Ovary (tissue), 9 donors: ENCODE results near the gene SERPINH1. TPM values are rescaled to one million over a fixed set of nuclear protein-coding genes. Genes with fewer than 3 reads are reported as not detected.
A peak's percentile ranks its signal among the peaks of the same experiment; 100 is the strongest.

Experiments used
- DNase-seq, 5 donors: peaks; one replicate each; pipeline ENCODE4 v3.0.0-alpha.2; 2019 to 2020
- H3K27ac ChIP-seq, 2 donors: fragments of 200-600 bp; one replicate each; pipeline versions ENCODE4 v1.5.1 to v1.8.0; 2019 to 2022
- H3K27me3 ChIP-seq: fragments of 200-600 bp; one replicate; pipeline ENCODE4 v1.8.0; 2022
- H3K36me3 ChIP-seq: fragments of 200-600 bp; sonication (generic); one replicate; pipeline ENCODE4 v1.5.1; 2019
- H3K4me1 ChIP-seq: one replicate; pipeline ENCODE4 v1.8.1; 2013; ENCODE audit warnings: mild to moderate bottlenecking, moderate library complexity; ENCODE audit not compliant: insufficient read depth
- H3K4me3 ChIP-seq: fragments of 200-600 bp; sonication (generic); one replicate; pipeline ENCODE4 v1.5.1; 2017
- H3K9me3 ChIP-seq, 2 donors: fragments of 200-600 bp in 1 of 2; sonication (generic) in 1 of 2; one replicate each; pipeline versions ENCODE4 v1.5.1 to v1.8.1; 2013 to 2019; ENCODE audit warnings: mild to moderate bottlenecking in 1 of 2, moderate library complexity in 1 of 2
- CTCF ChIP-seq, 3 donors: fragments of 450-650 bp in 2 of 3; fragments of 200-600 bp in 1 of 3; IDR thresholded peaks; one replicate each; pipeline versions ENCODE4 v1.5.1 to v1.8.0; 2016 to 2022; ENCODE audit warnings: antibody characterized with exemption in 3 of 3, mild to moderate bottlenecking in 1 of 3
- EP300 ChIP-seq: sonication (generic); formaldehyde crosslinking; IDR thresholded peaks from one replicate; pipeline ENCODE4 v1.6.1; 2017; ENCODE audit warnings: antibody characterized with exemption
- POLR2A ChIP-seq: fragments of 450-650 bp; IDR thresholded peaks from one replicate; pipeline ENCODE4 v1.6.1; 2017; ENCODE audit warnings: antibody characterized with exemption, mild to moderate bottlenecking, moderate library complexity
- WGBS, 3 donors: extraction: QIAGEN DNeasy Blood & Tissue Kit in 1 of 3; methylation state at CpG; one replicate each; pipeline versions ENCODE4 v1.1.5 to v1.1.7; 2013 to 2017; 5-methylcytosine and 5-hydroxymethylcytosine counted together
- intact Hi-C, 4 donors: fragments of 100-400 bp; cut with DNase I; formaldehyde crosslinking; loops; one replicate each; pipeline versions ENCODE4 v1.11.0 to v1.15.1; 2022 to 2023
- polyA plus RNA-seq, 2 donors: library from polyadenylated mRNA; stranded (reverse); fragments of 200-250 nt in 1 of 2; fragments of 350-450 nt in 1 of 2; fragmentation: Illumina TruSeq in 1 of 2; extraction: RNeasy Lipid Tissue Mini Kit (QIAGEN cat#74804) in 1 of 2; gene quantifications; one replicate each; pipeline ENCODE4 v1.2.3, GENCODE V29; 2013 to 2014
- total RNA-seq, 7 donors: library from RNA; depleted of rRNA in 2 of 7; stranded (reverse); fragments of >200 nt in 2 of 7; fragmentation: NEBNext Ultra II Directional in 3 of 7; extraction: Animal tissue kit (Norgen Biotek cat#: 25700) in 3 of 7; gene quantifications; one replicate each; pipeline versions ENCODE4 v1.1.0 to v1.2.4, GENCODE V29; 2016 to 2023
- donor health status: DM: no; HTN: no; CAD: no; lungs with moderate emphysema.
- donor health status: DM: no; HTN: no; CAD: no.
- donor health status: Bipolar disorder and iron deficiency.
- donor health status: DM: yes; HTN: yes; CAD: no.
- donor health status: DM: no; HTN: no; CAD: no.
- donor health status: DM: yes; HTN: yes; CAD: no.

Gene SERPINH1
- total and polyA plus RNA-seq, 9 donors, result 122 to 289 (median 183) TPM

- peaks cover 6% of the 10 kb centered on the region for H3K4me1 ChIP-seq
- no peaks in the 10 kb centered on the region for H3K27me3 ChIP-seq
- peak in 1 of 5 donors; percentile 22 for DNase-seq
- intact Hi-C loops, result no loop called here
- TF ChIP-seq EP300 (no peak), POLR2A (no peak), CTCF (IDR thresholded peaks at IDR 0.05) (no peak)
- H3K27ac ChIP-seq, result no peak overlapping the region
- H3K36me3 ChIP-seq, result no peaks in the 10 kb centered on the region
- 50 to 53% (median 50%) methylated on average over 8 of the region's 8 CpGs for WGBS, 3 donors
- H3K4me3 ChIP-seq, result no peak overlapping the region
- H3K9me3 ChIP-seq, result no peaks in the 10 kb centered on the region
These were observed 10.7 kb downstream of the SERPINH1 start for GRCh38 chr11:75572744-75573143.

- H3K4me3 ChIP-seq, result no peak overlapping the region
- H3K27ac ChIP-seq, result peak overlapping the region in 1 of 2 donors; percentile 16
- 52 to 61% (median 56%) methylated on average over 12 of the region's 12 CpGs for WGBS, 3 donors
- intact Hi-C loops, result no loop called here
- peak in 1 of 5 donors; percentile 26 for DNase-seq
- no peaks in the 10 kb centered on the region for H3K36me3 ChIP-seq
- no peaks in the 10 kb centered on the region for H3K27me3 ChIP-seq
- peaks cover 5% of the 10 kb centered on the region for H3K4me1 ChIP-seq
- no peaks in the 10 kb centered on the region for H3K9me3 ChIP-seq
- TF ChIP-seq POLR2A, result no peak
- TF ChIP-seq EP300, result no peak
- peak in 1 of 3 donors; percentile 14 for TF ChIP-seq CTCF (IDR thresholded peaks at IDR 0.05)
These were observed 12.9 kb downstream of the SERPINH1 start for GRCh38 chr11:75574698-75575602.

GRCh38 chr11:75576017-75576416, 14.0 kb downstream of the SERPINH1 start:
- no peaks in the 10 kb centered on the region for H3K36me3 ChIP-seq
- intact Hi-C loops, result no loop called here
- peaks cover 5% of the 10 kb centered on the region for H3K4me1 ChIP-seq
- DNase-seq, result no peak
- TF ChIP-seq POLR2A, result no peak
- TF ChIP-seq EP300, result no peak
- no peak for TF ChIP-seq CTCF (IDR thresholded peaks at IDR 0.05)
- no peaks in the 10 kb centered on the region for H3K9me3 ChIP-seq
- no peak overlapping the region for H3K27ac ChIP-seq
- no peaks in the 10 kb centered on the region for H3K27me3 ChIP-seq
- H3K4me3 ChIP-seq, result no peak overlapping the region
- WGBS, 3 donors, result 57 to 67% (median 64%) methylated on average over 6 of the region's 6 CpGs

- peaks cover 5% of the 10 kb centered on the region for H3K4me1 ChIP-seq
- H3K27me3 ChIP-seq, result no peaks in the 10 kb centered on the region
- 11 to 16% (median 12%) methylated on average over 8 of the region's 8 CpGs for WGBS, 3 donors
- peak overlapping the region in 1 of 2 donors; percentile 41 for H3K27ac ChIP-seq
- no peaks in the 10 kb centered on the region for H3K36me3 ChIP-seq
- H3K9me3 ChIP-seq, result no peaks in the 10 kb centered on the region
- DNase-seq, result peak; percentile 54 to 72 (median 60)
- intact Hi-C loops, result no loop called here
- TF ChIP-seq EP300 (no peak), POLR2A (no peak), CTCF (IDR thresholded peaks at IDR 0.05) (no peak)
- no peak overlapping the region for H3K4me3 ChIP-seq
These were observed 14.5 kb downstream of the SERPINH1 start for GRCh38 chr11:75576499-75576918.
